Panc1 (cell line): ENCODE data around the gene ZNF701. TPM values are rescaled to one million over a fixed set of nuclear protein-coding genes. Genes with fewer than 3 reads are reported as not detected.
"Not testable (repeated sequence)": the region's sequence is repeated elsewhere in the genome, so short reads cannot be mapped to it uniquely, and the experiment has no call there.

Source experiments
- ATAC-seq: fragments of 200-7000 bp; cut with Tn5 transposase; 2 replicates; pipeline ENCODE4 v1.9.1; 2020; ENCODE audit warnings: mild to moderate bottlenecking, moderate library complexity
- BruUV-seq: library from RNA; stranded (reverse); fragments of 400-500 nt; replicated peaks from 2 replicates; lab custom pipeline; 2021; lab: Mats Ljungman, UMichigan
- CTCF ChIA-PET: fragments of 300-600 bp; sonication (Branson Sonifier 250); formaldehyde crosslinking; loops from one replicate; lab custom pipeline; 2022; ENCODE audit warnings: antibody characterized with exemption; lab: Charles Lee
- POLR2A ChIA-PET: fragments of 300-600 bp; sonication (Branson Sonifier 250); formaldehyde crosslinking; loops from one replicate; lab custom pipeline; 2022; ENCODE audit warnings: antibody characterized with exemption; lab: Charles Lee
- DNase-seq: peaks from one replicate; pipeline ENCODE4 v3.0.0-alpha.2; 2010; ENCODE audit warnings: low read depth, low spot score
- H3K27ac ChIP-seq: 2 replicates; pipeline ENCODE4 v1.5.1; 2011; ENCODE audit warnings: mild to moderate bottlenecking, low read length, inconsistent platforms
- H3K27me3 ChIP-seq: fragments of 200-500 bp; sonication (Bioruptor generic); 2 replicates; pipeline ENCODE4 v1.6.0; 2014; ENCODE audit warnings: low read length, inconsistent platforms; ENCODE audit not compliant: control insufficient read depth, insufficient read depth
- H3K36me3 ChIP-seq: fragments of 200-500 bp; sonication (Bioruptor generic); 2 replicates; pipeline ENCODE4 v1.5.1; 2014; ENCODE audit warnings: inconsistent platforms, mild to moderate bottlenecking, low read length, moderate library complexity; ENCODE audit not compliant: control insufficient read depth, insufficient read depth
- H3K4me1 ChIP-seq: 2 replicates; pipeline ENCODE4 v1.5.1; 2011; ENCODE audit warnings: inconsistent platforms, mild to moderate bottlenecking, low read length, moderate library complexity; ENCODE audit not compliant: control insufficient read depth, insufficient read depth
- H3K4me3 ChIP-seq, 2 experiments: 2 replicates each; pipeline ENCODE4 v1.5.1; 2011 to 2012; ENCODE audit warnings: low read depth in 2 of 2, low read length in 2 of 2, mild to moderate bottlenecking in 2 of 2, inconsistent platforms in 1 of 2, moderate library complexity in 1 of 2
- H3K9me3 ChIP-seq: fragments of 200-500 bp; sonication (Bioruptor generic); 2 replicates; pipeline ENCODE4 v1.5.1; 2014; ENCODE audit warnings: low read depth, mild to moderate bottlenecking, inconsistent platforms, low read length, moderate library complexity; ENCODE audit not compliant: control insufficient read depth, insufficient read depth
- POLR2AphosphoS5 ChIP-seq: IDR thresholded peaks from 2 replicates; pipeline ENCODE4 v1.6.1; 2012; ENCODE audit warnings: mild to moderate bottlenecking, low read depth, low read length, moderate library complexity
- SIN3A ChIP-seq: IDR thresholded peaks from 2 replicates; pipeline ENCODE4 v1.6.1; 2012; ENCODE audit warnings: low read depth, mild to moderate bottlenecking, low read length, moderate library complexity, borderline replicate concordance; ENCODE audit not compliant: insufficient read depth
- TCF7L2 ChIP-seq: IDR thresholded peaks from 2 replicates; pipeline ENCODE4 v1.6.1; 2011; ENCODE audit warnings: mild to moderate bottlenecking, low read depth, low read length, inconsistent platforms
- in situ Hi-C: cut with HindIII; loops from 2 replicates; pipeline ENCODE4 v1.10.0; 2016; ENCODE audit warnings: low sequenced_read_pairs, low pct_unique_long_range_greater_than_20kb
- intact Hi-C: fragments of 100-400 bp; cut with micrococcal nuclease; formaldehyde crosslinking; loops from one replicate; pipeline ENCODE4 v1.10.0; 2022; ENCODE audit not compliant: unreplicated experiment
- total RNA-seq: library from RNA; stranded (reverse); gene quantifications from one replicate; pipeline ENCODE4 v1.2.1, GENCODE V29; 2021; ENCODE audit not compliant: unreplicated experiment
- TF ChIP-seq, protein P1 (sequence below): fragments of 450-650 bp; IDR thresholded peaks from 2 replicates; pipeline ENCODE4 v1.5.1; 2017; ENCODE audit warnings: mild to moderate bottlenecking
- TF ChIP-seq, protein P2 (sequence below), 2 experiments: IDR thresholded peaks; 2 replicates each; pipeline ENCODE4 v1.6.1; 2011 to 2012; ENCODE audit warnings: low read depth in 2 of 2, control low read depth in 1 of 2, low read length in 1 of 2, mild to moderate bottlenecking in 1 of 2, moderate library complexity in 1 of 2; ENCODE audit not compliant: insufficient read depth in 1 of 2

ZNF701 gene
- total RNA-seq, 1 experiment from 2014 or later = 16.4 TPM

DNA sequence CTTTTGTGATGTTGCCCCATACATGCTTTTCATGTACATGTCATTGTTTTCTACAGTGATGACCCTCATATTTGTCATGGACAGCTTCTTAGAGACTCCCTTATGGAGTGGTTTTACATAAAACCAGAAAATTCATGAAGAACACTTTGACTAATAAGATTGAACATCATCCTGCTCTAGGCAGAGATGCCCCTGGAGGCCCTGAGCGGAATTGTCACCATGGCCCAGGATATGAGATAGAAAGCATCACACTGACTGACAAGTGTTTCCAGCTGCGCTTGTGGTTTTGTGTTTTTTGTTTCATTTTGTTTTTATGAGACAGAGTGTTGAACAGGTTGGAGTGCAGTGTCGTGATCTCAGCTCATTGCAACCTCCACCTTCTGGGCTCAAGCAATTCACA lies 22.2 kb downstream of the ZNF701 start:
- TF ChIP-seq, protein P1, sequence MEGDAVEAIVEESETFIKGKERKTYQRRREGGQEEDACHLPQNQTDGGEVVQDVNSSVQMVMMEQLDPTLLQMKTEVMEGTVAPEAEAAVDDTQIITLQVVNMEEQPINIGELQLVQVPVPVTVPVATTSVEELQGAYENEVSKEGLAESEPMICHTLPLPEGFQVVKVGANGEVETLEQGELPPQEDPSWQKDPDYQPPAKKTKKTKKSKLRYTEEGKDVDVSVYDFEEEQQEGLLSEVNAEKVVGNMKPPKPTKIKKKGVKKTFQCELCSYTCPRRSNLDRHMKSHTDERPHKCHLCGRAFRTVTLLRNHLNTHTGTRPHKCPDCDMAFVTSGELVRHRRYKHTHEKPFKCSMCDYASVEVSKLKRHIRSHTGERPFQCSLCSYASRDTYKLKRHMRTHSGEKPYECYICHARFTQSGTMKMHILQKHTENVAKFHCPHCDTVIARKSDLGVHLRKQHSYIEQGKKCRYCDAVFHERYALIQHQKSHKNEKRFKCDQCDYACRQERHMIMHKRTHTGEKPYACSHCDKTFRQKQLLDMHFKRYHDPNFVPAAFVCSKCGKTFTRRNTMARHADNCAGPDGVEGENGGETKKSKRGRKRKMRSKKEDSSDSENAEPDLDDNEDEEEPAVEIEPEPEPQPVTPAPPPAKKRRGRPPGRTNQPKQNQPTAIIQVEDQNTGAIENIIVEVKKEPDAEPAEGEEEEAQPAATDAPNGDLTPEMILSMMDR = no peak
- TF ChIP-seq, protein P2, sequence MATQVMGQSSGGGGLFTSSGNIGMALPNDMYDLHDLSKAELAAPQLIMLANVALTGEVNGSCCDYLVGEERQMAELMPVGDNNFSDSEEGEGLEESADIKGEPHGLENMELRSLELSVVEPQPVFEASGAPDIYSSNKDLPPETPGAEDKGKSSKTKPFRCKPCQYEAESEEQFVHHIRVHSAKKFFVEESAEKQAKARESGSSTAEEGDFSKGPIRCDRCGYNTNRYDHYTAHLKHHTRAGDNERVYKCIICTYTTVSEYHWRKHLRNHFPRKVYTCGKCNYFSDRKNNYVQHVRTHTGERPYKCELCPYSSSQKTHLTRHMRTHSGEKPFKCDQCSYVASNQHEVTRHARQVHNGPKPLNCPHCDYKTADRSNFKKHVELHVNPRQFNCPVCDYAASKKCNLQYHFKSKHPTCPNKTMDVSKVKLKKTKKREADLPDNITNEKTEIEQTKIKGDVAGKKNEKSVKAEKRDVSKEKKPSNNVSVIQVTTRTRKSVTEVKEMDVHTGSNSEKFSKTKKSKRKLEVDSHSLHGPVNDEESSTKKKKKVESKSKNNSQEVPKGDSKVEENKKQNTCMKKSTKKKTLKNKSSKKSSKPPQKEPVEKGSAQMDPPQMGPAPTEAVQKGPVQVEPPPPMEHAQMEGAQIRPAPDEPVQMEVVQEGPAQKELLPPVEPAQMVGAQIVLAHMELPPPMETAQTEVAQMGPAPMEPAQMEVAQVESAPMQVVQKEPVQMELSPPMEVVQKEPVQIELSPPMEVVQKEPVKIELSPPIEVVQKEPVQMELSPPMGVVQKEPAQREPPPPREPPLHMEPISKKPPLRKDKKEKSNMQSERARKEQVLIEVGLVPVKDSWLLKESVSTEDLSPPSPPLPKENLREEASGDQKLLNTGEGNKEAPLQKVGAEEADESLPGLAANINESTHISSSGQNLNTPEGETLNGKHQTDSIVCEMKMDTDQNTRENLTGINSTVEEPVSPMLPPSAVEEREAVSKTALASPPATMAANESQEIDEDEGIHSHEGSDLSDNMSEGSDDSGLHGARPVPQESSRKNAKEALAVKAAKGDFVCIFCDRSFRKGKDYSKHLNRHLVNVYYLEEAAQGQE (IDR thresholded peaks at IDR 0.05; ENCODE audit: insufficient read depth in 1 of 2, low read depth in 2 of 2, low read length in 1 of 2) = no peak
- TF ChIP-seq TCF7L2 (no peak), SIN3A (no peak), POLR2AphosphoS5 (no peak)
- ChIA-PET CTCF (no interaction called here), POLR2A (no interaction called here)
- Histone ChIP-seq H3K27ac (no peak overlapping the region), H3K4me3 (no peak overlapping the region), H3K36me3 (no peaks in the 10 kb centered on the region), H3K4me1 (no peaks in the 10 kb centered on the region), H3K27me3 (no peaks in the 10 kb centered on the region), H3K9me3 (no peaks in the 10 kb centered on the region; the same call in 1 of the 2 replicates)
- no TSS peak for BruUV-seq
- in situ Hi-C loops = no loop called here
- ATAC-seq = no peak
- DNase-seq = no peak
- intact Hi-C loops = no loop called here

DNA sequence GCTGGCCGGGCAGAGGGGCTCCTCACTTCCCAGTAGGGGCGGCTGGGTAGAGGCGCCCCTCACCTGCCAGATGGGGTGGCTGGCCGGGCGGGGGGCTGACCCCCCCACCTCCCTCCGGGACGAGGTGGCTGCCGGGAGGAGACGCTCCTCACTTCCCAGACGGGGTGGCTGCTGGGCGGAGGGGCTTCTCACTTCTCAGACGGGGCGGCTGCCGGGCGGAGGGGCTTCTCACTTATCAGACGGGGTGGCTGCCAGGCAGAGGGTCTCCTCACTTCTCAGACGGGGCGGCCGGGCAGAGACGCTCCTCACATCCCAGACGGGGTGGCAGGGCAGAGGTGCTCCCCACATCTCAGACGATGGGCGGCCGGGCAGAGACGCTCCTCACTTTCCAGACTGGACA lies 23.4 kb downstream of the ZNF701 start:
- in situ Hi-C loops, H3K9me3 ChIP-seq, ATAC-seq, CTCF ChIA-PET, H3K4me1 ChIP-seq, intact Hi-C loops, BruUV-seq, H3K27me3 ChIP-seq, H3K27ac ChIP-seq, H3K4me3 ChIP-seq, H3K36me3 ChIP-seq, DNase-seq, POLR2A ChIA-PET: not testable (repeated sequence)

DNA sequence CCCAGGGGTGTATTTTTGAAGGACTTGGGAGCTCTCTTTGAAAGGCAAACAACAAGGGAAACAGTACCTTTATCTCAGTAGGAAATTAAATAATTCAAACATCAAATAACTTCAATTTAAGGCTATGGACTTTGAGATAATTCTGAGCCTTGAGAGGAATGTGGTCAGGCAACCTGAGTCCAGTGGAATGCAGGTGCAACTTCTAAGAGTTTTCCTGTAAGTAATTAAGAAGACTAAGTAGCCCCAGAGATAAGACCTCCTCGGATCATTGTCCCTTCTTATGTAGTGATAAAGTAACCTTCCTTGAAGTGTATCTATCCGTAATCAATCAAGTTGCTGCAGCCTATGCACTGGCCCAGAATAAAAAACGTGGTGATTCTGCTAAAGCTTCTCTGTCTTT lies 29.2 kb downstream of the ZNF701 start:
- in situ Hi-C loops = no loop called here

More for the DNA sequence above, 29.2 kb downstream of the ZNF701 start:
- ChIA-PET POLR2A (no interaction called here), CTCF (no interaction called here)
- H3K27ac ChIP-seq = no peak overlapping the region
- no TSS peak for BruUV-seq
- no peaks in the 10 kb centered on the region for H3K4me1 ChIP-seq
- no peak for TF ChIP-seq TCF7L2
- TF ChIP-seq, protein P2 (IDR thresholded peaks at IDR 0.05; ENCODE audit: insufficient read depth in 1 of 2, low read depth in 2 of 2, low read length in 1 of 2) = no peak
- no peak for TF ChIP-seq POLR2AphosphoS5
- no peak for TF ChIP-seq SIN3A
- TF ChIP-seq, protein P1 = no peak
- no peak for DNase-seq
- no peak for ATAC-seq
- no peaks in the 10 kb centered on the region for H3K27me3 ChIP-seq
- H3K4me3 ChIP-seq = no peak overlapping the region
- H3K36me3 ChIP-seq = no peaks in the 10 kb centered on the region
- no peaks in the 10 kb centered on the region; the same call in 1 of the 2 replicates for H3K9me3 ChIP-seq
- intact Hi-C loops = no loop called here
